SU-DHL-6 (cell line): Measurements from ENCODE around the gene GDF2.

ENCODE experiments used
- EZH2phosphoT487 ChIP-seq: fragments of 200-600 bp; sonication (generic), shearing (Covaris generic); conservative IDR thresholded peaks from 2 replicates; pipeline ENCODE4 v1.6.1; 2018; ENCODE audit warnings: mild to moderate bottlenecking, antibody characterized with exemption, low read length, moderate library complexity, mixed read lengths
- TF ChIP-seq, protein P1 (sequence below): fragments of 200-600 bp; sonication (generic); IDR thresholded peaks from one replicate; pipeline ENCODE4 v1.5.1; 2017; ENCODE audit warnings: antibody characterized with exemption, mild to moderate bottlenecking, low read length, moderate library complexity; ENCODE audit not compliant: insufficient read depth, poor library complexity, severe bottlenecking

DNA sequence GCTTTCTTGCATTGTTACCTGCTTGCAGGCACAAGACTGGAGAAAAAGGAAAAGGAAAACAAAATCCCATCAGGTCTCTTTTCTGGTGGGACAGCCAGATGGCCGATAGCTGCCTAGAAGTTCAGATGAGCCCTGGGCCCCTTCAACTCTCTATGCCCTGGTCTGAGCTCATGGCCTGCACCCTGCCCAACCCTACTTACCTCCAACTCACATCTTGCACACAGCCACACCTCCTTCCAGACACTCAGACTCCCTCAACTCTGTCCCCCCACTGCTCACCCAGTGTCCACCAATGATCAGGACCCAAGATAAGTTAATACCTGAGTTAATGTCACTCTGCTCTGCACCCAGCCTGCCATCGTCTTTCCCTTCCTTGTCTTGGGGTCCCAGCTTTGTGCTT lies 36.8 kb downstream of the GDF2 start:
- TF ChIP-seq, protein P1, sequence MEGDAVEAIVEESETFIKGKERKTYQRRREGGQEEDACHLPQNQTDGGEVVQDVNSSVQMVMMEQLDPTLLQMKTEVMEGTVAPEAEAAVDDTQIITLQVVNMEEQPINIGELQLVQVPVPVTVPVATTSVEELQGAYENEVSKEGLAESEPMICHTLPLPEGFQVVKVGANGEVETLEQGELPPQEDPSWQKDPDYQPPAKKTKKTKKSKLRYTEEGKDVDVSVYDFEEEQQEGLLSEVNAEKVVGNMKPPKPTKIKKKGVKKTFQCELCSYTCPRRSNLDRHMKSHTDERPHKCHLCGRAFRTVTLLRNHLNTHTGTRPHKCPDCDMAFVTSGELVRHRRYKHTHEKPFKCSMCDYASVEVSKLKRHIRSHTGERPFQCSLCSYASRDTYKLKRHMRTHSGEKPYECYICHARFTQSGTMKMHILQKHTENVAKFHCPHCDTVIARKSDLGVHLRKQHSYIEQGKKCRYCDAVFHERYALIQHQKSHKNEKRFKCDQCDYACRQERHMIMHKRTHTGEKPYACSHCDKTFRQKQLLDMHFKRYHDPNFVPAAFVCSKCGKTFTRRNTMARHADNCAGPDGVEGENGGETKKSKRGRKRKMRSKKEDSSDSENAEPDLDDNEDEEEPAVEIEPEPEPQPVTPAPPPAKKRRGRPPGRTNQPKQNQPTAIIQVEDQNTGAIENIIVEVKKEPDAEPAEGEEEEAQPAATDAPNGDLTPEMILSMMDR: no peak
- no peak for TF ChIP-seq EZH2phosphoT487
